NCI-H128 (cell line): ENCODE measurements around the gene PLEKHG4.
A peak's percentile ranks its signal among the peaks of the same experiment; 100 is the strongest.

Source experiments
- DNase-seq: peaks from one replicate; lab custom pipeline; 2025; ENCODE audit not compliant: unreplicated experiment; lab: John Stamatoyannopoulos, UW

The PLEKHG4 gene

GRCh38 chr16:67326115-67326471, 46.8 kb downstream of the PLEKHG4 start:
- no peak for DNase-seq

GRCh38 chr16:67326472-67327309, 47.4 kb downstream of the PLEKHG4 start, which contains the start of the genes KCTD19 and LRRC36:
TSS of gene KCTD19 (minus strand) at chr16:67326741. CDS start at chr16:67326707, 34 bp downstream.
TSS of gene LRRC36 (plus strand) at chr16:67326815. CDS start at chr16:67326863, 48 bp downstream.
- DNase-seq: peak; percentile 54

GRCh38 chr16:67327743-67328142, 48.4 kb downstream of the PLEKHG4 start:
- DNase-seq: no peak

GRCh38 chr16:67329901-67330300, 50.6 kb downstream of the PLEKHG4 start:
- DNase-seq: no peak

- no peak for DNase-seq
Measured at GRCh38 chr16:67333315-67333714, 54.0 kb downstream of the PLEKHG4 start.

GRCh38 chr16:67336116-67336515, 56.8 kb downstream of the PLEKHG4 start:
- DNase-seq: no peak

GRCh38 chr16:67336648-67337047, 57.3 kb downstream of the PLEKHG4 start:
- DNase-seq: no peak
